HG03045 (cell line): ENCODE measurements around the gene GPR42.

Experiments used
- ATAC-seq: cut with Tn5 transposase; IDR thresholded peaks from one replicate; pipeline ENCODE4 v1.9.1; 2021; ENCODE audit warnings: mild to moderate bottlenecking, moderate library complexity; ENCODE audit not compliant: unreplicated experiment

The GPR42 gene

GRCh38 chr19:35370722-35371121 is at the start of gene GPR42:
Gene GPR42, plus strand, starts transcription at chr19:35371068. Its CDS starts 292 bp downstream, at chr19:35371360.
- no peak for ATAC-seq

GRCh38 chr19:35321291-35321690 is 49.6 kb upstream of the GPR42 start:
- no peak for ATAC-seq

- ATAC-seq = no peak
Observed at GRCh38 chr19:35322014-35322413, 48.9 kb upstream of the GPR42 start.

GRCh38 chr19:35327642-35328041 is 43.2 kb upstream of the GPR42 start:
- ATAC-seq = no peak

GRCh38 chr19:35328851-35329285 is 42.0 kb upstream of the GPR42 start, which contains the start of gene CD22:
Gene CD22, plus strand, starts transcription at chr19:35329187. Its CDS starts 2,854 bp downstream, at chr19:35332041.
- no peak for ATAC-seq

GRCh38 chr19:35329323-35329722 is 41.5 kb upstream of the GPR42 start:
- ATAC-seq = no peak

- ATAC-seq = no peak
Observed at GRCh38 chr19:35330475-35330874, 40.4 kb upstream of the GPR42 start.

- no peak for ATAC-seq
Observed at GRCh38 chr19:35331551-35332214, 39.2 kb upstream of the GPR42 start.

GRCh38 chr19:35332817-35333216 is 38.1 kb upstream of the GPR42 start:
- ATAC-seq = no peak

- no peak for ATAC-seq
Observed at GRCh38 chr19:35334144-35334753, 36.6 kb upstream of the GPR42 start.

- no peak for ATAC-seq
Observed at GRCh38 chr19:35336166-35336955, 34.5 kb upstream of the GPR42 start.

GRCh38 chr19:35337097-35337983 is 33.5 kb upstream of the GPR42 start:
- ATAC-seq = no peak

GRCh38 chr19:35337984-35338296 is 32.9 kb upstream of the GPR42 start:
- ATAC-seq = no peak

- no peak for ATAC-seq
Observed at GRCh38 chr19:35340431-35340830, 30.4 kb upstream of the GPR42 start.

GRCh38 chr19:35341006-35341405 is 29.9 kb upstream of the GPR42 start:
- ATAC-seq = no peak

GRCh38 chr19:35341565-35342225 is 29.2 kb upstream of the GPR42 start:
- ATAC-seq = no peak

GRCh38 chr19:35342430-35342829 is 28.4 kb upstream of the GPR42 start:
- ATAC-seq = no peak

GRCh38 chr19:35344511-35345031 is 26.3 kb upstream of the GPR42 start:
- no peak for ATAC-seq

- ATAC-seq = no peak
Observed at GRCh38 chr19:35345671-35346111, 25.2 kb upstream of the GPR42 start.
